H4 (cell line): ENCODE data around the gene BBS2. TPM values are rescaled to one million over a fixed set of nuclear protein-coding genes. Genes with fewer than 3 reads are reported as not detected.

Experiments
- total RNA-seq: library from RNA; depleted of rRNA; stranded (reverse); fragments of >200 nt; shearing (Covaris generic); gene quantifications from 2 replicates; pipeline ENCODE4 v1.2.3, GENCODE V29; 2014; rRNA removed

Gene BBS2
- total RNA-seq, 1 experiment from 2014 or later, result 46.6 TPM

Other genes with a start within 250 kb of the BBS2 start
- 79.7 and 87.8 TPM in 2 replicates for gene AMFR, start 94.5 kb downstream of the BBS2 start, total RNA-seq
- gene NUDT21, start 68.7 kb downstream of the BBS2 start, total RNA-seq, result 93.0 and 147 TPM in 2 replicates
- 77.7 and 95.5 TPM in 2 replicates for gene OGFOD1, start 68.5 kb downstream of the BBS2 start, total RNA-seq
- gene MT4, start 45.0 kb upstream of the BBS2 start, total RNA-seq, result not detected in 2 replicates
- gene MT3, start 69.5 kb upstream of the BBS2 start, total RNA-seq, result not detected in 2 replicates
- gene MT2A, start 88.6 kb upstream of the BBS2 start, total RNA-seq, result 98.0 and 122 TPM in 2 replicates
- gene MT1E, start 105.8 kb upstream of the BBS2 start, total RNA-seq, result not detected in 2 replicates
- gene MT1M, start 112.6 kb upstream of the BBS2 start, total RNA-seq, result not detected in 2 replicates
- gene MT1A, start 118.6 kb upstream of the BBS2 start, total RNA-seq, result not detected in 2 replicates
- not detected in 2 replicates for gene MT1B, start 131.9 kb upstream of the BBS2 start, total RNA-seq
- 0.14 TPM in 1 of 2 replicates, not detected in the other for gene MT1F, start 137.9 kb upstream of the BBS2 start, total RNA-seq
- not detected in 2 replicates for gene MT1G, start 148.0 kb upstream of the BBS2 start, total RNA-seq
- gene MT1H, start 149.8 kb upstream of the BBS2 start, total RNA-seq, result not detected in 2 replicates
- gene MT1X, start 162.4 kb upstream of the BBS2 start, total RNA-seq, result 78.7 and 86.8 TPM in 2 replicates
- 89.0 and 100 TPM in 2 replicates for gene NUP93, start 210.1 kb upstream of the BBS2 start, total RNA-seq